Adipocyte (in vitro differentiated cells): ENCODE results near the gene ANK3.

Source experiments
- DNase-seq: peaks from one replicate; pipeline ENCODE4 v3.0.0-alpha.2; 2015; ENCODE audit warnings: low read depth
- H3K27me3 ChIP-seq: replicated peaks from 2 replicates; pipeline ENCODE4 v1.7.0; 2013; ENCODE audit warnings: mild to moderate bottlenecking, low read length, moderate library complexity; ENCODE audit not compliant: control insufficient read depth, insufficient read depth
- H3K36me3 ChIP-seq: 2 replicates; pipeline ENCODE4 v1.7.0; 2013; ENCODE audit warnings: low read length, mild to moderate bottlenecking, moderate library complexity; ENCODE audit not compliant: control insufficient read depth, insufficient read depth, severe bottlenecking
- H3K4me1 ChIP-seq: 2 replicates; pipeline ENCODE4 v1.7.0; 2013; ENCODE audit warnings: mild to moderate bottlenecking, low read length, moderate library complexity; ENCODE audit not compliant: control insufficient read depth, insufficient read depth
- H3K4me3 ChIP-seq: 2 replicates; pipeline ENCODE4 v1.7.0; 2013; ENCODE audit warnings: mild to moderate bottlenecking, low read length, moderate library complexity
- H3K9ac ChIP-seq: 2 replicates; pipeline ENCODE4 v1.7.0; 2013; ENCODE audit warnings: mild to moderate bottlenecking, low read length, moderate library complexity
- H3K9me3 ChIP-seq: 2 replicates; pipeline ENCODE4 v1.7.0; 2013; ENCODE audit warnings: mild to moderate bottlenecking, low read length, moderate library complexity; ENCODE audit not compliant: control insufficient read depth

Gene ANK3

GRCh38 chr10:60069311-60069710, 320.4 kb downstream of the ANK3 start:
- Histone ChIP-seq H3K4me1 (no peaks in the 10 kb centered on the region), H3K36me3 (no peaks in the 10 kb centered on the region), H3K9ac (no peak overlapping the region), H3K9me3 (no peaks in the 10 kb centered on the region), H3K4me3 (no peak overlapping the region), H3K27me3 (no peaks in the 10 kb centered on the region)
- no peak for DNase-seq

DNA sequence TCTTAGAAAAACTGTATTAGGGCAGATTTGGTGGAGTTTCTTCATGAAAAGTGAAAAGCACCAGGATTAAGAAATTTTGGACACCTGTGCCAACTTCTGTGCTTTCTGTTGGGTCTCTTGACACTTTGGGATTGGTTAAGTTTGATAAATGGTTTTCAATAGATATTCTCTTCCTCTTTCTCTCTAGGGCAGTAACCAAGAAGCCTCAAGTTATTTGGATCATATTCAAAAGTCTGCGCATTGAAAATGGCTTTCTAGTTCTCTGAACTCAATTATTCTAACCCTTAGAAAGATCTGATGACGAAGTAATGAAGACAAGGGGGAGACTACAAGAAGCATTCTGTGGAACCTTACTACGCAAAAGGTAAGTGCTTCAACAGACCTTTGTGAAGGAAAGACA, 339.3 kb downstream of the ANK3 start:
- Histone ChIP-seq H3K4me3 (no peak overlapping the region), H3K27me3 (no peaks in the 10 kb centered on the region), H3K9ac (no peak overlapping the region), H3K4me1 (peaks cover 12% of the 10 kb centered on the region), H3K9me3 (no peaks in the 10 kb centered on the region), H3K36me3 (no peaks in the 10 kb centered on the region)
- DNase-seq, result no peak

DNA sequence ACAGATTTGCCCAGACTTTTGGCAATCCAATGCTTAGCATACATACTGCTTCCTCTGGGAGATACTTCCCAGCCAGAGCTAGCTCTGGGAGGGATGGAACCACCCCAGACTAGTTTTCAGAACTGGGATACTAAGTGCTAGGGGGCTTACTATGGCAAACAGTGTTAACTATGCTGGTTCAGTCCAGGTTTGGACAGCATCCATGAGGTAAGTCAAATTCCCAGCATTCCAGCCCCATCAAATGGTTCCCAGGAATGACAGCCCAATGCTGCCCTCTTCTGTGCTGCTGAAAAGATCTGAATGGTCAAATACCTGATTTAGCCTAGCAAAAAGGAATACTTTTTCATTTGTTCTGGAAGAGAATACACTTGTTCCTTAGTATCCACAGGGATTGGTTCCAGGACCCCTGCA, 341.6 kb downstream of the ANK3 start:
- Histone ChIP-seq H3K4me1 (peaks cover 22% of the 10 kb centered on the region), H3K4me3 (no peak overlapping the region), H3K36me3 (no peaks in the 10 kb centered on the region), H3K9me3 (no peaks in the 10 kb centered on the region), H3K27me3 (no peaks in the 10 kb centered on the region), H3K9ac (no peak overlapping the region)
- DNase-seq, result no peak

- Histone ChIP-seq H3K4me1 (peaks cover 27% of the 10 kb centered on the region), H3K9ac (no peak overlapping the region), H3K4me3 (no peak overlapping the region), H3K27me3 (no peaks in the 10 kb centered on the region), H3K36me3 (no peaks in the 10 kb centered on the region), H3K9me3 (no peaks in the 10 kb centered on the region)
- no peak for DNase-seq
Measured at GRCh38 chr10:60045571-60045970, 344.1 kb downstream of the ANK3 start.

DNA sequence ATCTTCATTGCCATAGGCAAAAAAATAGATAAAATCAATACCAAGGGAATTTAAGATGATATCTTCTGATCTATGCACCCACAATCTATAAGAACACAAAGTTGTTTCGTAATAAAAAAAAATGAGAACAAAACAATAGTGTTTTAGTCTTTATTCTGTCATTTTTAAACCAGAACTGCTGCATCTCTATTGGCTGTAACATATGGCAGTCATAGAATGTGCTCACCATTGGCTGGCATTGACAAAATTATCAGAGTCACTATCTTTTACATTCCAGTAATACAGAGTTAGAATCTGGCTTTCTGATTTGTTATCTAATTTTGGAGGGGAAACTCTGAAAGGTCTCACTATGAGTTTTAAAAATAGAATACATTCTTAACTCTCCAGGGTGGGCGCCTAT, 344.7 kb downstream of the ANK3 start:
- peaks cover 33% of the 10 kb centered on the region for H3K4me1 ChIP-seq
- no peak overlapping the region for H3K4me3 ChIP-seq
- no peaks in the 10 kb centered on the region for H3K9me3 ChIP-seq
- no peak overlapping the region for H3K9ac ChIP-seq
- DNase-seq, result no peak
- H3K27me3 ChIP-seq, result no peaks in the 10 kb centered on the region
- no peaks in the 10 kb centered on the region for H3K36me3 ChIP-seq

GRCh38 chr10:60044242-60044641, 345.4 kb downstream of the ANK3 start:
- no peaks in the 10 kb centered on the region for H3K9me3 ChIP-seq
- no peak overlapping the region for H3K4me3 ChIP-seq
- no peaks in the 10 kb centered on the region for H3K36me3 ChIP-seq
- DNase-seq, result peak; percentile 28
- H3K9ac ChIP-seq, result peak overlapping the region; percentile 35
- H3K27me3 ChIP-seq, result no peaks in the 10 kb centered on the region
- peaks cover 39% of the 10 kb centered on the region for H3K4me1 ChIP-seq

- no peak for DNase-seq
- H3K4me1 ChIP-seq, result peaks cover 39% of the 10 kb centered on the region
- no peaks in the 10 kb centered on the region for H3K9me3 ChIP-seq
- no peaks in the 10 kb centered on the region for H3K36me3 ChIP-seq
- no peak overlapping the region for H3K4me3 ChIP-seq
- H3K27me3 ChIP-seq, result no peaks in the 10 kb centered on the region
- H3K9ac ChIP-seq, result peak overlapping the region; percentile 35
Measured at GRCh38 chr10:60043561-60044241, 346.0 kb downstream of the ANK3 start.

GRCh38 chr10:60042914-60043313, 346.8 kb downstream of the ANK3 start:
- no peaks in the 10 kb centered on the region for H3K36me3 ChIP-seq
- no peak overlapping the region for H3K9ac ChIP-seq
- H3K4me3 ChIP-seq, result no peak overlapping the region
- H3K4me1 ChIP-seq, result peaks cover 39% of the 10 kb centered on the region
- no peaks in the 10 kb centered on the region for H3K27me3 ChIP-seq
- DNase-seq, result no peak
- H3K9me3 ChIP-seq, result no peaks in the 10 kb centered on the region

DNA sequence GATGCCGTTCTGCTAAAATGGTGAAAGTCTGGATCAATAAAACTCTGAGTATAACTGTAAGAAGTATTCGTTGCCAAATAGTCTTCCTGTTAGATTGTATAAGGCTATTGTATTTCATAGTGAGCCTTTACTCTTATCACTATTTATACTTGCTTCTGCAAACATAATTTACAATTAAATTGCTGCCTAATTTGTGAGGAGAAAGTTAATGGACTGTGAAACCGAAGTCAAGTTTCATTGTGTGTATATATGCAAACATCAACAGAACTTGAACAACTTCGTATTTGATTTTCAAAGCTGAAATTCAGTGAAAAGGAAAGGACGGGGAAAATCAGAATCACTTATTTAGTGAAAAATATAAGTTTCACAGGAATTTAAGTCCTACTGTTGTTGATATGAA, 347.4 kb downstream of the ANK3 start:
- no peaks in the 10 kb centered on the region for H3K27me3 ChIP-seq
- no peak overlapping the region for H3K9ac ChIP-seq
- no peak for DNase-seq
- H3K4me1 ChIP-seq, result peaks cover 39% of the 10 kb centered on the region
- H3K4me3 ChIP-seq, result no peak overlapping the region
- H3K36me3 ChIP-seq, result no peaks in the 10 kb centered on the region
- no peaks in the 10 kb centered on the region for H3K9me3 ChIP-seq

GRCh38 chr10:60041489-60042133, 348.1 kb downstream of the ANK3 start:
- Histone ChIP-seq H3K4me1 (peaks cover 39% of the 10 kb centered on the region), H3K4me3 (no peak overlapping the region), H3K9me3 (no peaks in the 10 kb centered on the region), H3K27me3 (no peaks in the 10 kb centered on the region), H3K9ac (no peak overlapping the region), H3K36me3 (no peaks in the 10 kb centered on the region)
- no peak for DNase-seq

DNA sequence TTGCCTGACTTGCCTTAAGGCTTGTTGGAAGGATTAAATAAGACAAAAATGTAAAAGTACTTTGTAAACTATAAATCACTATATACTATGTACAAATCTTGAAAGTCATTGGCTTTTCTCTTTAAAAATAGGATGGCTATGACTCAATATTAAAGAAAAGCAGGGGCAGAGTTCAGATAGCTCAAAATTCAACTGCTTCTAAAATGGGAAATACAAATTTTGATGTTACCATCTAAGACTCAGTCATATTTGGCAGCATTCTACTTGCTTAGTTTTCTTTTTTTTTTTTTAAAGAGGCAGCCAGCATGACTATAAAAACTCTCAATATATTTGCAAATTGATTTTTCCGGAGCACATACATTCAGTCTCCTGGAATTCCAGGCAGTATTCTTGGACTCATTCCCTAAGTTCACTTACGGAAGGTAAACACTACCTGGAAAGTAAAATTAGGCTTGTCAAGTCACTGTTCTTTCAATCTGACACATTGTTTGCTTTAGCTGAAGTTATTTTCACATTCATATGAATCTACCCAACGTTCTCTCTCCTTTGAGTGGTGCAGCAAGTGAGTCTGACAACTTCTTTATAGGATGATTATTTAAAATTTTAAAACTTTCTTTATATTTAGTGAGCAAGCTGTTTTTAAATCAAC, 349.5 kb downstream of the ANK3 start:
- no peaks in the 10 kb centered on the region for H3K9me3 ChIP-seq
- H3K4me3 ChIP-seq, result peak overlapping the region; percentile 21
- no peak for DNase-seq
- peak overlapping the region; percentile 14 for H3K9ac ChIP-seq
- no peaks in the 10 kb centered on the region for H3K27me3 ChIP-seq
- no peaks in the 10 kb centered on the region for H3K36me3 ChIP-seq
- H3K4me1 ChIP-seq, result peaks cover 34% of the 10 kb centered on the region
